GM23338 (cell line): ENCODE measurements around the gene ATP6V0C.

Experiments
- CREB1 ChIP-seq: fragments of 250-450 bp; sonication (Bioruptor Pico); IDR thresholded peaks from 2 replicates; pipeline ENCODE4 v1.5.0; 2020; ENCODE audit warnings: low read depth, mild to moderate bottlenecking, moderate library complexity
- CTCF ChIP-seq, 2 experiments: fragments of 200-600 bp in 1 of 2; sonication (generic) in 1 of 2; conservative IDR thresholded peaks; 2 replicates each; pipeline versions ENCODE4 v1.5.1 to v1.6.1; 2016 to 2017; ENCODE audit warnings: antibody characterized with exemption in 2 of 2, low read depth in 2 of 2, mild to moderate bottlenecking in 2 of 2, moderate library complexity in 1 of 2
- ETS1 ChIP-seq: IDR thresholded peaks from 2 replicates; pipeline ENCODE4 v1.6.1; 2016; ENCODE audit warnings: antibody characterized with exemption
- EZH2 ChIP-seq: fragments of 200-600 bp; sonication (generic); IDR thresholded peaks from one replicate; pipeline ENCODE4 v1.8.0; 2017; ENCODE audit warnings: antibody characterized with exemption, mild to moderate bottlenecking, low read depth; ENCODE audit not compliant: unreplicated experiment
- EZH2phosphoT487 ChIP-seq: fragments of 200-600 bp; sonication (generic); IDR thresholded peaks from one replicate; pipeline ENCODE4 v1.8.1; 2018; ENCODE audit warnings: antibody characterized with exemption; ENCODE audit not compliant: unreplicated experiment
- JUNB ChIP-seq: IDR thresholded peaks from one replicate; pipeline ENCODE4 v1.6.1; 2016; ENCODE audit warnings: antibody characterized with exemption; ENCODE audit not compliant: unreplicated experiment
- NANOG ChIP-seq: IDR thresholded peaks from 2 replicates; pipeline ENCODE4 v1.6.1; 2016; ENCODE audit warnings: antibody characterized with exemption, borderline replicate concordance
- POLR2AphosphoS5 ChIP-seq: IDR thresholded peaks from 2 replicates; pipeline ENCODE4 v1.6.1; 2016; ENCODE audit warnings: antibody characterized with exemption, low read depth
- REST ChIP-seq: IDR thresholded peaks from one replicate; pipeline ENCODE4 v1.6.1; 2018; ENCODE audit warnings: antibody characterized with exemption; ENCODE audit not compliant: unreplicated experiment
- ZNF462 ChIP-seq: fragments of 250-450 bp; sonication (Bioruptor Pico); IDR thresholded peaks from 2 replicates; pipeline ENCODE4 v1.5.0; 2020; ENCODE audit warnings: mild to moderate bottlenecking, moderate library complexity

GRCh38 chr16:2528161-2529060 is 14.7 kb downstream of the ATP6V0C start:
- TF ChIP-seq CTCF (conservative IDR thresholded peaks at IDR 0.05; ENCODE audit: low read depth in 2 of 2) (no peak), EZH2phosphoT487 (no peak), ETS1 (no peak), CREB1 (no peak), REST (no peak), POLR2AphosphoS5 (no peak), EZH2 (no peak), JUNB (no peak), NANOG (no peak), ZNF462 (no peak)
